Erythroblast (primary cell): ENCODE data around the gene MSTN.

Experiments used
- GATA1 ChIP-seq: IDR thresholded peaks from 2 replicates; pipeline ENCODE4 v1.6.1; 2011; ENCODE audit warnings: low read depth, mild to moderate bottlenecking, control low read depth, low read length, moderate library complexity
- POLR2A ChIP-seq: IDR thresholded peaks from 2 replicates; pipeline ENCODE4 v1.6.1; 2011; ENCODE audit warnings: mild to moderate bottlenecking, low read length

DNA sequence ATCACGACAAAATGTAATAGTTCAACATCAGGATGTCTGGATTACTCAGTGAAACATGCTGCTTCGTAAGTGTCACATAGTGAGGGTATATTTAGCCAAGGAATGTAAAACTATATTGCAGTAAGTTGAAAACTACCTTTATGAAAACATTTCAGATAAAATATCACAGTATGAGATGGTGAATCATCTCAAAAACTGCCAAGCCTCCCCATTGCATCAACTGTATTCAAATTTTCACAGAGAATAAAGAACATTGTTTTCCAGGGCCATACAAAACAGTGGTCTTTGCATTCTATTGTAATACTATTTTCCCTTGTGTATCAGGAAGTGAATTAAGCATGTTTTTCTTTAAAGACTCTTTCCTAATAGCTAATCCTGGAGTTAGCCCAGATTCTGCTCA lies 47.6 kb upstream of the MSTN start:
- TF ChIP-seq POLR2A, result no peak
- TF ChIP-seq GATA1, result no peak
